HEK293 (cell line): ENCODE measurements around the gene C8G.

Experiments used
- CTCF ChIA-PET: fragments of 350-600 bp; formaldehyde crosslinking; extraction: SDS; loops from one replicate; lab custom pipeline; 2021; ENCODE audit warnings: antibody characterized with exemption; lab: Yijun Ruan, JAX
- POLR2A ChIA-PET: fragments of 300-600 bp; formaldehyde crosslinking; extraction: SDS; loops from one replicate; lab custom pipeline; 2020; ENCODE audit warnings: antibody characterized with exemption, inconsistent platforms; lab: Yijun Ruan, JAX
- H3K27ac ChIP-seq: fragments of 200-500 bp; sonication (Bioruptor generic); 2 replicates; pipeline ENCODE4 v1.5.1; 2014; ENCODE audit warnings: low read depth, low read length, control low read depth, inconsistent platforms; ENCODE audit errors: extremely low read depth
- H3K36me3 ChIP-seq, 2 experiments: fragments of 200-500 bp in 1 of 2; sonication (Bioruptor generic) in 1 of 2; 1 replicate in 1 of 2; 2 replicates in 1 of 2; pipeline ENCODE4 v1.5.1; 2014 to 2017; ENCODE audit warnings: inconsistent platforms in 2 of 2, low read length in 2 of 2; ENCODE audit not compliant: control insufficient read depth in 2 of 2, insufficient read depth in 1 of 2
- H3K4me1 ChIP-seq: fragments of 200-500 bp; sonication (Bioruptor generic); 2 replicates; pipeline ENCODE4 v1.5.1; 2014; ENCODE audit warnings: mild to moderate bottlenecking, low read length, inconsistent platforms; ENCODE audit not compliant: control insufficient read depth, insufficient read depth
- H3K4me3 ChIP-seq: 2 replicates; pipeline ENCODE4 v1.5.1; 2011; ENCODE audit warnings: low read depth, mild to moderate bottlenecking, control low read depth, low read length, moderate library complexity
- H3K9me3 ChIP-seq: fragments of 200-500 bp; sonication (Bioruptor generic); 2 replicates; pipeline ENCODE4 v1.5.1; 2014; ENCODE audit warnings: low read depth, low read length, inconsistent platforms; ENCODE audit not compliant: control insufficient read depth, insufficient read depth
- GLI2 ChIP-seq: fragments of 450-650 bp; formaldehyde crosslinking; IDR thresholded peaks from 2 replicates; pipeline ENCODE4; 2017; ENCODE audit warnings: missing biosample characterization, missing genetic modification characterization, low read depth, borderline replicate concordance
- GLIS2 ChIP-seq: fragments of 450-650 bp; formaldehyde crosslinking; IDR thresholded peaks from 2 replicates; pipeline ENCODE4 v1.5.1; 2016; ENCODE audit warnings: missing biosample characterization, missing genetic modification characterization
- HIC1 ChIP-seq: fragments of 450-650 bp; formaldehyde crosslinking; IDR thresholded peaks from 2 replicates; pipeline ENCODE4 v1.5.1; 2016; ENCODE audit warnings: missing biosample characterization, missing genetic modification characterization
- HOXA7 ChIP-seq: sonication (generic); formaldehyde crosslinking; IDR thresholded peaks from 2 replicates; pipeline ENCODE4 v1.8.1; 2022; ENCODE audit warnings: missing genetic modification reagents, borderline replicate concordance
- KLF1 ChIP-seq: fragments of 450-650 bp; formaldehyde crosslinking; IDR thresholded peaks from 2 replicates; pipeline ENCODE4 v1.5.1; 2016; ENCODE audit warnings: missing biosample characterization, missing genetic modification characterization
- KLF17 ChIP-seq: fragments of 450-650 bp; formaldehyde crosslinking; IDR thresholded peaks from 2 replicates; pipeline ENCODE4 v1.5.1; 2016; ENCODE audit warnings: missing biosample characterization, missing genetic modification characterization
- MYNN ChIP-seq: fragments of 450-650 bp; formaldehyde crosslinking; IDR thresholded peaks from 2 replicates; pipeline ENCODE4 v1.5.1; 2016; ENCODE audit warnings: missing biosample characterization, missing genetic modification characterization, borderline replicate concordance
- OVOL3 ChIP-seq: fragments of 450-650 bp; formaldehyde crosslinking; IDR thresholded peaks from 2 replicates; pipeline ENCODE4 v1.5.1; 2016; ENCODE audit warnings: missing biosample characterization, missing genetic modification characterization
- SP3 ChIP-seq: fragments of 450-650 bp; formaldehyde crosslinking; IDR thresholded peaks from 2 replicates; pipeline ENCODE4 v1.5.1; 2016; ENCODE audit warnings: missing biosample characterization, missing genetic modification characterization
- ZBTB7A ChIP-seq: fragments of 450-650 bp; formaldehyde crosslinking; IDR thresholded peaks from 2 replicates; pipeline ENCODE4 v1.5.1; 2016; ENCODE audit warnings: low read depth, missing biosample characterization, missing genetic modification characterization
- ZFP69B ChIP-seq: fragments of 450-650 bp; formaldehyde crosslinking; IDR thresholded peaks from 2 replicates; pipeline ENCODE4 v1.5.1; 2016; ENCODE audit warnings: missing biosample characterization, missing genetic modification characterization
- ZNF10 ChIP-seq: fragments of 450-650 bp; formaldehyde crosslinking; IDR thresholded peaks from 2 replicates; pipeline ENCODE4 v1.5.1; 2017; ENCODE audit warnings: missing biosample characterization, missing genetic modification characterization
- ZNF138 ChIP-seq: fragments of 450-650 bp; formaldehyde crosslinking; IDR thresholded peaks from 2 replicates; pipeline ENCODE4 v1.5.1; 2016; ENCODE audit warnings: missing biosample characterization, missing genetic modification characterization, borderline replicate concordance
- ZNF19 ChIP-seq: fragments of 450-650 bp; formaldehyde crosslinking; IDR thresholded peaks from 2 replicates; pipeline ENCODE4; 2016; ENCODE audit warnings: missing biosample characterization, missing genetic modification characterization, low read depth
- ZNF202 ChIP-seq: fragments of 450-650 bp; formaldehyde crosslinking; IDR thresholded peaks from 2 replicates; pipeline ENCODE4 v1.5.1; 2016; ENCODE audit warnings: missing biosample characterization, missing genetic modification characterization, borderline replicate concordance
- ZNF24 ChIP-seq: fragments of 450-650 bp; formaldehyde crosslinking; IDR thresholded peaks from 2 replicates; pipeline ENCODE4 v1.5.1; 2016; ENCODE audit warnings: missing biosample characterization, missing genetic modification characterization
- ZNF274 ChIP-seq, 2 experiments: fragments of 200-500 bp in 1 of 2; fragments of 450-650 bp in 1 of 2; sonication (Bioruptor generic) in 1 of 2; formaldehyde crosslinking in 1 of 2; IDR thresholded peaks; 2 replicates each; pipeline versions ENCODE4 v1.5.1 to v1.6.1; 2014 to 2016; ENCODE audit warnings: borderline replicate concordance in 1 of 2, inconsistent platforms in 1 of 2, low read length in 1 of 2, missing biosample characterization in 1 of 2, missing genetic modification characterization in 1 of 2
- ZNF48 ChIP-seq: fragments of 450-650 bp; formaldehyde crosslinking; IDR thresholded peaks from 2 replicates; pipeline ENCODE4 v1.5.1; 2016; ENCODE audit warnings: missing biosample characterization, missing genetic modification characterization
- ZNF521 ChIP-seq: fragments of 450-650 bp; formaldehyde crosslinking; IDR thresholded peaks from 2 replicates; pipeline ENCODE4 v1.5.1; 2017; ENCODE audit warnings: missing biosample characterization, mild to moderate bottlenecking, missing genetic modification characterization
- ZNF544 ChIP-seq: fragments of 450-650 bp; formaldehyde crosslinking; IDR thresholded peaks from 2 replicates; pipeline ENCODE4 v1.5.0; 2017; ENCODE audit warnings: missing biosample characterization, missing genetic modification characterization
- ZNF560 ChIP-seq: fragments of 450-650 bp; formaldehyde crosslinking; IDR thresholded peaks from 2 replicates; pipeline ENCODE4 v1.5.1; 2017; ENCODE audit warnings: missing biosample characterization, missing genetic modification characterization, borderline replicate concordance
- ZNF600 ChIP-seq: fragments of 450-650 bp; formaldehyde crosslinking; IDR thresholded peaks from 2 replicates; pipeline ENCODE4 v1.5.1; 2016; ENCODE audit warnings: missing biosample characterization, missing genetic modification characterization
- ZNF664 ChIP-seq: fragments of 450-650 bp; formaldehyde crosslinking; IDR thresholded peaks from 2 replicates; pipeline ENCODE4 v1.5.1; 2016; ENCODE audit warnings: missing biosample characterization, missing genetic modification characterization
- ZNF791 ChIP-seq: fragments of 450-650 bp; formaldehyde crosslinking; IDR thresholded peaks from 2 replicates; pipeline ENCODE4 v1.5.1; 2016; ENCODE audit warnings: missing biosample characterization, missing genetic modification characterization
- ZSCAN18 ChIP-seq: fragments of 450-650 bp; formaldehyde crosslinking; IDR thresholded peaks from 2 replicates; pipeline ENCODE4 v1.5.1; 2016; ENCODE audit warnings: missing biosample characterization, missing genetic modification characterization
- ZXDB ChIP-seq: fragments of 450-650 bp; formaldehyde crosslinking; IDR thresholded peaks from 2 replicates; pipeline ENCODE4 v1.5.1; 2016; ENCODE audit warnings: missing biosample characterization, missing genetic modification characterization
- TF ChIP-seq, protein P1 (sequence below): fragments of 450-650 bp; formaldehyde crosslinking; IDR thresholded peaks from 2 replicates; pipeline ENCODE4 v1.5.1; 2016; ENCODE audit warnings: missing biosample characterization, missing genetic modification characterization, borderline replicate concordance

C8G gene

DNA sequence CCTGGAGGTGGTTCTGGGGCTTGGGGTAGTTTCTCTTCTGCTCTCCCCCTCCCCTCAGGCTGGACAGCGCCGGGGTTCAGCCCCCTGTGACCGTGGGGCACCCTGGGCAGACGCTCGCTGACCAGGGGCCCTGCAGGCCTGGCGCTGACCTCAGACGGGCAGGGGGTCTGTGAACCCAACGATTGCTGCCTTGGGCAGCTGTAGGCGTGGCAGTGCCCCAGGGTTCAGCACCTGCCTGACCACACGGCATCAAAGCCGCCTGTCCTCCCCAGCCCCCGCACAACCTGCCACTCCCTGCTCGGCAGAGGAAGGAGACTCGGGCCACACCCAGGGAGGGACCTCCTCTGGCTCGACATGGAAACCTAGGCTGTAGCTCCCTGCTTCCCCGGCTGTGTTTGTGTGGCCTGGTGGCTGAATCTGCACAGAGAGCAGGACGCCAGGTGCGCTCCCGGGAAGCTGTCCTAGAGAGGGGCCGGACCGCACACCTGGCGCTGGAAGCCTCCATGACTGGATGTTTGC lies 19.2 kb downstream of the C8G start:
- CTCF ChIA-PET = interaction anchor here (0.6 to 1.7 kb wide), 6 partner anchors 13 to 102 kb away, joined by 3 to 11 read pairs (median 4); partner anchors contain the start of genes C8G and PTGDS
- no peaks in the 10 kb centered on the region for H3K4me1 ChIP-seq
- POLR2A ChIA-PET = no interaction called here
- no peaks in the 10 kb centered on the region for H3K36me3 ChIP-seq
- no peaks in the 10 kb centered on the region for H3K9me3 ChIP-seq
- H3K4me3 ChIP-seq = no peak overlapping the region
- H3K27ac ChIP-seq = no peak overlapping the region
- TF ChIP-seq ZNF10 (tag by site-specific recombination) (no peak), GLIS2 (tag by site-specific recombination) (peak; percentile 48; the same call in 1 of the 2 replicates), SP3 (no peak), ZBTB7A (tag by site-specific recombination) (no peak), ZNF48 (tag by site-specific recombination) (no peak), ZFP69B (tag by site-specific recombination) (no peak), ZNF560 (tag by site-specific recombination) (no peak), ZXDB (tag by site-specific recombination) (no peak), ZNF600 (tag by site-specific recombination) (0 out of 2 replicates have a peak, but pooled peaks have one; percentile 14), KLF17 (0 out of 2 replicates have a peak, but pooled peaks have one; percentile 47), ZNF791 (tag by site-specific recombination) (no peak), ZNF521 (tag by site-specific recombination) (no peak), GLI2 (tag by site-specific recombination) (no peak), HIC1 (tag by site-specific recombination) (0 out of 2 replicates have a peak, but pooled peaks have one; percentile 29), HOXA7 (no peak), OVOL3 (tag by site-specific recombination) (no peak), ZNF664 (no peak), ZNF19 (tag by site-specific recombination) (no peak), ZNF138 (tag by site-specific recombination) (no peak), ZSCAN18 (no peak), ZNF544 (tag by site-specific recombination) (no peak), ZNF24 (tag by site-specific recombination) (no peak), MYNN (tag by site-specific recombination) (no peak), ZNF274 (IDR thresholded peaks at IDR 0.05; ENCODE audit: low read length) (no peak), ZNF274 (tag by site-specific recombination; IDR thresholded peaks at IDR 0.05; ENCODE audit: borderline replicate concordance) (no peak), KLF1 (tag by site-specific recombination) (peak; percentile 99), ZNF202 (no peak)
- TF ChIP-seq, protein P1, sequence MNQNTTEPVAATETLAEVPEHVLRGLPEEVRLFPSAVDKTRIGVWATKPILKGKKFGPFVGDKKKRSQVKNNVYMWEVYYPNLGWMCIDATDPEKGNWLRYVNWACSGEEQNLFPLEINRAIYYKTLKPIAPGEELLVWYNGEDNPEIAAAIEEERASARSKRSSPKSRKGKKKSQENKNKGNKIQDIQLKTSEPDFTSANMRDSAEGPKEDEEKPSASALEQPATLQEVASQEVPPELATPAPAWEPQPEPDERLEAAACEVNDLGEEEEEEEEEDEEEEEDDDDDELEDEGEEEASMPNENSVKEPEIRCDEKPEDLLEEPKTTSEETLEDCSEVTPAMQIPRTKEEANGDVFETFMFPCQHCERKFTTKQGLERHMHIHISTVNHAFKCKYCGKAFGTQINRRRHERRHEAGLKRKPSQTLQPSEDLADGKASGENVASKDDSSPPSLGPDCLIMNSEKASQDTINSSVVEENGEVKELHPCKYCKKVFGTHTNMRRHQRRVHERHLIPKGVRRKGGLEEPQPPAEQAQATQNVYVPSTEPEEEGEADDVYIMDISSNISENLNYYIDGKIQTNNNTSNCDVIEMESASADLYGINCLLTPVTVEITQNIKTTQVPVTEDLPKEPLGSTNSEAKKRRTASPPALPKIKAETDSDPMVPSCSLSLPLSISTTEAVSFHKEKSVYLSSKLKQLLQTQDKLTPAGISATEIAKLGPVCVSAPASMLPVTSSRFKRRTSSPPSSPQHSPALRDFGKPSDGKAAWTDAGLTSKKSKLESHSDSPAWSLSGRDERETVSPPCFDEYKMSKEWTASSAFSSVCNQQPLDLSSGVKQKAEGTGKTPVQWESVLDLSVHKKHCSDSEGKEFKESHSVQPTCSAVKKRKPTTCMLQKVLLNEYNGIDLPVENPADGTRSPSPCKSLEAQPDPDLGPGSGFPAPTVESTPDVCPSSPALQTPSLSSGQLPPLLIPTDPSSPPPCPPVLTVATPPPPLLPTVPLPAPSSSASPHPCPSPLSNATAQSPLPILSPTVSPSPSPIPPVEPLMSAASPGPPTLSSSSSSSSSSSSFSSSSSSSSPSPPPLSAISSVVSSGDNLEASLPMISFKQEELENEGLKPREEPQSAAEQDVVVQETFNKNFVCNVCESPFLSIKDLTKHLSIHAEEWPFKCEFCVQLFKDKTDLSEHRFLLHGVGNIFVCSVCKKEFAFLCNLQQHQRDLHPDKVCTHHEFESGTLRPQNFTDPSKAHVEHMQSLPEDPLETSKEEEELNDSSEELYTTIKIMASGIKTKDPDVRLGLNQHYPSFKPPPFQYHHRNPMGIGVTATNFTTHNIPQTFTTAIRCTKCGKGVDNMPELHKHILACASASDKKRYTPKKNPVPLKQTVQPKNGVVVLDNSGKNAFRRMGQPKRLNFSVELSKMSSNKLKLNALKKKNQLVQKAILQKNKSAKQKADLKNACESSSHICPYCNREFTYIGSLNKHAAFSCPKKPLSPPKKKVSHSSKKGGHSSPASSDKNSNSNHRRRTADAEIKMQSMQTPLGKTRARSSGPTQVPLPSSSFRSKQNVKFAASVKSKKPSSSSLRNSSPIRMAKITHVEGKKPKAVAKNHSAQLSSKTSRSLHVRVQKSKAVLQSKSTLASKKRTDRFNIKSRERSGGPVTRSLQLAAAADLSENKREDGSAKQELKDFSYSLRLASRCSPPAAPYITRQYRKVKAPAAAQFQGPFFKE (tag by site-specific recombination) = no peak
